ENCODE results near the gene RAPGEFL1. TPM values are rescaled to one million over a fixed set of nuclear protein-coding genes. Genes with fewer than 3 reads are reported as not detected.

Gene RAPGEFL1
- total and polyA plus RNA-seq, 7 experiments from 2014 or later, result 0.24 to 10.7 (median 5.6) TPM

- Histone ChIP-seq H3K27ac (ENCODE audit: low read depth, low read length) (no peak overlapping the region), H3K27me3 (ENCODE audit: control insufficient read depth in 2 of 2, insufficient read depth in 2 of 2, low read length in 2 of 2) (no peaks in the 10 kb centered on the region), H3K9me3 (ENCODE audit: control insufficient read depth in 2 of 3, low read length in 3 of 3) (no peaks in the 10 kb centered on the region), H3K36me3 (ENCODE audit: control insufficient read depth in 2 of 3, insufficient read depth in 3 of 3, low read length in 3 of 3) (no peaks in the 10 kb centered on the region), H3K4me1 (ENCODE audit: control insufficient read depth in 2 of 2, insufficient read depth in 2 of 2, low read length in 2 of 2) (peaks cover 3 to 4% of the 10 kb centered on the region in 2 donors), H3K4me3 (ENCODE audit: low read length) (no peak overlapping the region)
- peaks cover 7 to 57% (median 45%) of the 10 kb centered on the region in 7 donors for H3K4me1 Mint-ChIP-seq
- H3K36me3 Mint-ChIP-seq, result peaks cover 0 to 14% (median 2%) of the 10 kb centered on the region in 5 donors
- intact Hi-C loops (cut with micrococcal nuclease), result no loop called here
- no peak for DNase-seq
- POLR2A ChIA-PET, result interaction anchor here (0.5 kb wide), 1 partner anchor 75 kb away, joined by 3 read pairs; no protein-coding TSS in a partner anchor
- CTCF ChIA-PET, result no interaction called here
- H3K4me3 Mint-ChIP-seq, result no peak overlapping the region
- no peak for ATAC-seq
- H3K9me3 Mint-ChIP-seq, result no peaks in the 10 kb centered on the region
- H3K27me3 Mint-ChIP-seq, result no peaks in the 10 kb centered on the region
- H3K27ac Mint-ChIP-seq, result peak overlapping the region in 5 of 9 donors; percentile 3 to 59 (median 20)
Observed at GRCh38 chr17:40241252-40241834, 64.1 kb downstream of the RAPGEFL1 start.

GRCh38 chr17:40242774-40243173 is 65.5 kb downstream of the RAPGEFL1 start:
- no peaks in the 10 kb centered on the region for H3K9me3 Mint-ChIP-seq
- Histone ChIP-seq H3K36me3 (ENCODE audit: control insufficient read depth in 2 of 3, insufficient read depth in 3 of 3, low read length in 3 of 3) (no peaks in the 10 kb centered on the region), H3K4me3 (ENCODE audit: low read length) (no peak overlapping the region), H3K27me3 (ENCODE audit: control insufficient read depth in 2 of 2, insufficient read depth in 2 of 2, low read length in 2 of 2) (no peaks in the 10 kb centered on the region), H3K27ac (ENCODE audit: low read depth, low read length) (no peak overlapping the region), H3K4me1 (ENCODE audit: control insufficient read depth in 2 of 2, insufficient read depth in 2 of 2, low read length in 2 of 2) (peaks cover 3 to 4% of the 10 kb centered on the region in 2 donors), H3K9me3 (ENCODE audit: control insufficient read depth in 2 of 3, low read length in 3 of 3) (no peaks in the 10 kb centered on the region)
- peaks cover 0 to 10% (median 2%) of the 10 kb centered on the region in 5 donors for H3K36me3 Mint-ChIP-seq
- intact Hi-C loops (cut with micrococcal nuclease), result no loop called here
- ATAC-seq (no peak), DNase-seq (no peak)
- POLR2A ChIA-PET, result no interaction called here
- H3K27me3 Mint-ChIP-seq, result no peaks in the 10 kb centered on the region
- peak overlapping the region in 5 of 9 donors; percentile 4 to 51 (median 30) for H3K27ac Mint-ChIP-seq
- peak overlapping the region in 2 of 10 donors; percentile 0 to 4 for H3K4me3 Mint-ChIP-seq
- peaks cover 7 to 55% (median 47%) of the 10 kb centered on the region in 7 donors for H3K4me1 Mint-ChIP-seq
- CTCF ChIA-PET, result no interaction called here

- CTCF ChIA-PET, result interaction anchor here (1.0 kb wide), 1 partner anchor 14 kb away, joined by 4 read pairs; no protein-coding TSS in a partner anchor
Observed at GRCh38 chr17:40243761-40244160, 66.5 kb downstream of the RAPGEFL1 start.

GRCh38 chr17:40244255-40244654 is 67.0 kb downstream of the RAPGEFL1 start:
- DNase-seq, result no peak
- H3K4me3 ChIP-seq (ENCODE audit: low read length), result no peak overlapping the region
- no peaks in the 10 kb centered on the region for H3K9me3 Mint-ChIP-seq
- H3K36me3 ChIP-seq (ENCODE audit: control insufficient read depth in 2 of 3, insufficient read depth in 3 of 3, low read length in 3 of 3), result no peaks in the 10 kb centered on the region
- CTCF ChIA-PET, result interaction anchor here (0.8 to 1.0 kb wide), 2 partner anchors 14 to 25 kb away, joined by 3 to 4 read pairs; partner anchors contain the start of gene WIPF2
- peaks cover 0 to 10% (median 2%) of the 10 kb centered on the region in 5 donors for H3K36me3 Mint-ChIP-seq
- H3K4me1 ChIP-seq (ENCODE audit: control insufficient read depth in 2 of 2, insufficient read depth in 2 of 2, low read length in 2 of 2), result peaks cover 3 to 4% of the 10 kb centered on the region in 2 donors
- H3K27me3 Mint-ChIP-seq, result no peaks in the 10 kb centered on the region
- intact Hi-C loops (cut with micrococcal nuclease), result no loop called here
- ATAC-seq, result no peak
- H3K9me3 ChIP-seq (ENCODE audit: control insufficient read depth in 2 of 3, low read length in 3 of 3), result no peaks in the 10 kb centered on the region
- H3K27me3 ChIP-seq (ENCODE audit: control insufficient read depth in 2 of 2, insufficient read depth in 2 of 2, low read length in 2 of 2), result no peaks in the 10 kb centered on the region
- POLR2A ChIA-PET, result no interaction called here
- peaks cover 7 to 65% (median 55%) of the 10 kb centered on the region in 7 donors for H3K4me1 Mint-ChIP-seq
- peak overlapping the region; percentile 16 for H3K27ac ChIP-seq (ENCODE audit: low read depth, low read length)
- H3K4me3 Mint-ChIP-seq, result no peak overlapping the region
- H3K27ac Mint-ChIP-seq, result peak overlapping the region in 8 of 9 donors; percentile 2 to 77 (median 48)

More at GRCh38 chr17:40243761-40244160, 66.5 kb downstream of the RAPGEFL1 start:
- DNase-seq (no peak), ATAC-seq (no peak)
- H3K4me1 Mint-ChIP-seq, result peaks cover 7 to 60% (median 50%) of the 10 kb centered on the region in 7 donors
- intact Hi-C loops (cut with micrococcal nuclease), result no loop called here
- H3K27ac ChIP-seq (ENCODE audit: low read depth, low read length), result no peak overlapping the region
- H3K36me3 ChIP-seq (ENCODE audit: control insufficient read depth in 2 of 3, insufficient read depth in 3 of 3, low read length in 3 of 3), result no peaks in the 10 kb centered on the region
- peaks cover 3 to 4% of the 10 kb centered on the region in 2 donors for H3K4me1 ChIP-seq (ENCODE audit: control insufficient read depth in 2 of 2, insufficient read depth in 2 of 2, low read length in 2 of 2)
- POLR2A ChIA-PET, result no interaction called here
- no peaks in the 10 kb centered on the region for H3K9me3 Mint-ChIP-seq
- H3K27me3 ChIP-seq (ENCODE audit: control insufficient read depth in 2 of 2, insufficient read depth in 2 of 2, low read length in 2 of 2), result no peaks in the 10 kb centered on the region
- H3K27ac Mint-ChIP-seq, result peak overlapping the region in 4 of 9 donors; percentile 13 to 63 (median 22)
- H3K4me3 ChIP-seq (ENCODE audit: low read length), result no peak overlapping the region
- H3K36me3 Mint-ChIP-seq, result peaks cover 0 to 10% (median 2%) of the 10 kb centered on the region in 5 donors
- no peak overlapping the region for H3K4me3 Mint-ChIP-seq
- H3K27me3 Mint-ChIP-seq, result no peaks in the 10 kb centered on the region
- H3K9me3 ChIP-seq (ENCODE audit: control insufficient read depth in 2 of 3, low read length in 3 of 3), result no peaks in the 10 kb centered on the region

Small RNAs within 50 kb of the gene (microRNA-seq; reads per million reads assigned to microRNA genes)
- 2.1 reads per million for gene MIR6866 (ENCODE audit: borderline microRNAs expressed)
- not detected for gene MIR6867 (ENCODE audit: borderline microRNAs expressed)

Other genes with a start within 250 kb of the RAPGEFL1 start
- gene ORMDL3, start 249.9 kb upstream of the RAPGEFL1 start, total RNA-seq, result 100 to 1,000 TPM in 3 of 5 experiments, 10 to 100 TPM in 2; 77.6 to 205 (median 110) TPM
- 100 to 1,000 TPM; 167 to 197 TPM for gene ORMDL3, start 249.9 kb upstream of the RAPGEFL1 start, polyA plus RNA-seq
- under 1 TPM in 1 of 5 experiments, not detected in 4; 0.27 TPM for gene LRRC3C, start 249.7 kb upstream of the RAPGEFL1 start, total RNA-seq
- gene LRRC3C, start 249.7 kb upstream of the RAPGEFL1 start, polyA plus RNA-seq, result not detected
- gene GSDMA, start 214.5 kb upstream of the RAPGEFL1 start, total RNA-seq, result 1 to 10 TPM in 1 of 5 experiments, under 1 TPM in 2, not detected in 2; 0.22 to 2.4 (median 0.75) TPM
- gene GSDMA, start 214.5 kb upstream of the RAPGEFL1 start, polyA plus RNA-seq, result under 1 TPM; 0.61 to 0.69 TPM
- gene PSMD3, start 196.7 kb upstream of the RAPGEFL1 start, total RNA-seq, result 100 to 1,000 TPM in 1 of 5 experiments, 10 to 100 TPM in 4; 55.7 to 111 (median 68.9) TPM
- gene PSMD3, start 196.7 kb upstream of the RAPGEFL1 start, polyA plus RNA-seq, result 10 to 100 TPM; 44.6 to 53.1 TPM
- gene CSF3, start 162.0 kb upstream of the RAPGEFL1 start, total RNA-seq, result not detected
- gene CSF3, start 162.0 kb upstream of the RAPGEFL1 start, polyA plus RNA-seq, result not detected
- gene MED24, start 123.1 kb upstream of the RAPGEFL1 start, total RNA-seq, result 100 to 1,000 TPM in 1 of 5 experiments, 10 to 100 TPM in 4; 82.9 to 103 (median 91.4) TPM
- 10 to 100 TPM; 46.7 to 62.7 TPM for gene MED24, start 123.1 kb upstream of the RAPGEFL1 start, polyA plus RNA-seq
- 10 to 100 TPM in 4 of 5 experiments, 1 to 10 TPM in 1; 3.2 to 55.9 (median 48.4) TPM for gene THRA, start 114.5 kb upstream of the RAPGEFL1 start, total RNA-seq
- gene THRA, start 114.5 kb upstream of the RAPGEFL1 start, polyA plus RNA-seq, result 10 to 100 TPM; 17.7 to 26.2 TPM
- 10 to 100 TPM in 4 of 5 experiments, 1 to 10 TPM in 1; 3.6 to 34.2 (median 17.3) TPM for gene NR1D1, start 76.9 kb upstream of the RAPGEFL1 start, total RNA-seq
- gene NR1D1, start 76.9 kb upstream of the RAPGEFL1 start, polyA plus RNA-seq, result 10 to 100 TPM in 1 of 2 donors, 1 to 10 TPM in 1; 4.7 to 11.2 TPM
- 100 to 1,000 TPM in 4 of 5 experiments, 10 to 100 TPM in 1; 97.0 to 145 (median 113) TPM for gene MSL1, start 55.5 kb upstream of the RAPGEFL1 start, total RNA-seq
- gene MSL1, start 55.5 kb upstream of the RAPGEFL1 start, polyA plus RNA-seq, result 10 to 100 TPM in 1 of 2 donors, 1 to 10 TPM in 1; 8.0 to 11.3 TPM
- gene CASC3, start 36.9 kb upstream of the RAPGEFL1 start, total RNA-seq, result 100 to 1,000 TPM in 4 of 5 experiments, 10 to 100 TPM in 1; 93.4 to 160 (median 144) TPM
- gene CASC3, start 36.9 kb upstream of the RAPGEFL1 start, polyA plus RNA-seq, result 10 to 100 TPM; 43.5 to 51.5 TPM
- gene WIPF2, start 41.8 kb downstream of the RAPGEFL1 start, total RNA-seq, result 10 to 100 TPM; 24.8 to 31.8 (median 28.6) TPM
- 1 to 10 TPM; 5.0 to 8.7 TPM for gene WIPF2, start 41.8 kb downstream of the RAPGEFL1 start, polyA plus RNA-seq
- 10 to 100 TPM in 1 of 5 experiments, 1 to 10 TPM in 1, under 1 TPM in 3; 0.51 to 73.6 (median 0.85) TPM for gene CDC6, start 110.4 kb downstream of the RAPGEFL1 start, total RNA-seq
- gene CDC6, start 110.4 kb downstream of the RAPGEFL1 start, polyA plus RNA-seq, result under 1 TPM; 0.09 to 0.24 TPM
- gene RARA, start 131.7 kb downstream of the RAPGEFL1 start, total RNA-seq, result 100 to 1,000 TPM in 1 of 5 experiments, 10 to 100 TPM in 4; 40.0 to 115 (median 43.8) TPM
- gene RARA, start 131.7 kb downstream of the RAPGEFL1 start, polyA plus RNA-seq, result 10 to 100 TPM in 1 of 2 donors, 1 to 10 TPM in 1; 6.7 to 16.5 TPM
- under 1 TPM in 1 of 5 experiments, not detected in 4; 0.27 TPM for gene GJD3, start 187.3 kb downstream of the RAPGEFL1 start, total RNA-seq
- not detected for gene GJD3, start 187.3 kb downstream of the RAPGEFL1 start, polyA plus RNA-seq
- 100 to 1,000 TPM in 1 of 5 experiments, 1 to 10 TPM in 3, under 1 TPM in 1; 0.54 to 273 (median 1.2) TPM for gene TOP2A, start 240.4 kb downstream of the RAPGEFL1 start, total RNA-seq
- gene TOP2A, start 240.4 kb downstream of the RAPGEFL1 start, polyA plus RNA-seq, result not detected

Data from naive thymus-derived CD4-positive, alpha-beta T cell (primary cell).